Activated CD4-positive, alpha-beta T cell treated with anti-CD3 and anti-CD28 coated beads, Interleukin-2, amount 50 U/mL, for 48 hours (primary cell): Measurements from ENCODE around the gene HOXB5.
A peak's percentile ranks its signal among the peaks of the same experiment; 100 is the strongest.

Experiments
- DNase-seq, 2 experiments: peaks; one replicate each; pipeline ENCODE4 v3.0.0-alpha.2; 2020

Gene HOXB5

DNA sequence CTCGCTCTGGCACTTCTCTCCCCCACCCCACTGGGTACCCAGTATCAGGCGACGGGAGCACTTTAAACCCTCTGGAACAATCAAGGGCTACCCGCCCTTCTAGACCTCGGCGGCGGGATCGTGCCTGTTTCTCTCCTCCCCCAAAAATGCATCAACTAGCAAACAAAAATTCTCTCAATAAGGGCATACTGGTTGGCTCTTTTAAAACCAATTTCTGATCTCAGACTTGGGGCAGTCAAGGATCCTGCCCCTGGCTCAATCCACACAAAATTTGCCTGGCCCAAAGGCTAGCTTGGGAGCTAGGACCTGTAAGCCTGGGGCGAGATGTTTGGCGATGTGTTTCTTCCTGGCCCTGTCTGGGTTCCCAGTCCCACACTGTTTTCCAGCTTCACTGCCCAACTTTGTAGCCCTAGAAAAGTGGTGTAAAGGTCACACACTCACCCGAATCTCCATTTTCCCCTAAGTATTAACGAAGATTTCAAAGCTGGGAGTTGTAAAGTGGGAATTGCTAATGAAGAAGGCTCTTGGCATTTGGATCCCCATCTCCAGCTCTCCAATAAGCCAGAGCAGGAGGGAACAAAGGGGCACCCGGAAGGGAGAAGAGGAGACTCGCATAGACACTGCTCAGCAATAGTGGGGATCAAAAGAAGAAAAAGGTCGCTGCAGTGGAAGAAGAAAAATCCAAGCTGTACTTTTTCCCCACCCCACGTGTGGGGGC, 34.3 kb downstream of the HOXB5 start:
- DNase-seq, result no peak

DNA sequence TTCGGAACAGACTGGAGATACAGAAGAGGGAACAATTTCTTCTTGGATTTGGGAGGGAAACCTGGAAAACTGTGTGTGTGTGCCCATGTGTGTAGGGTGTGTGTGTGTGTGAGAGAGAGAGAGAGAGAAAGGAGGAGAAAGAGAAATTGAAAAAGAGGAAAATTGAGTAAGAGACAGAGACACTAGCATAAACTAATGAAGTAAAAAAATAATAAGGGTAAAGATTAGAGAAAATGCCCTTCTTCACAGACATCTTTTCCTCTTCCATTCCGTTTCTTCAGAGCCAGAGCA, 34.8 kb downstream of the HOXB5 start:
- no peak for DNase-seq

DNA sequence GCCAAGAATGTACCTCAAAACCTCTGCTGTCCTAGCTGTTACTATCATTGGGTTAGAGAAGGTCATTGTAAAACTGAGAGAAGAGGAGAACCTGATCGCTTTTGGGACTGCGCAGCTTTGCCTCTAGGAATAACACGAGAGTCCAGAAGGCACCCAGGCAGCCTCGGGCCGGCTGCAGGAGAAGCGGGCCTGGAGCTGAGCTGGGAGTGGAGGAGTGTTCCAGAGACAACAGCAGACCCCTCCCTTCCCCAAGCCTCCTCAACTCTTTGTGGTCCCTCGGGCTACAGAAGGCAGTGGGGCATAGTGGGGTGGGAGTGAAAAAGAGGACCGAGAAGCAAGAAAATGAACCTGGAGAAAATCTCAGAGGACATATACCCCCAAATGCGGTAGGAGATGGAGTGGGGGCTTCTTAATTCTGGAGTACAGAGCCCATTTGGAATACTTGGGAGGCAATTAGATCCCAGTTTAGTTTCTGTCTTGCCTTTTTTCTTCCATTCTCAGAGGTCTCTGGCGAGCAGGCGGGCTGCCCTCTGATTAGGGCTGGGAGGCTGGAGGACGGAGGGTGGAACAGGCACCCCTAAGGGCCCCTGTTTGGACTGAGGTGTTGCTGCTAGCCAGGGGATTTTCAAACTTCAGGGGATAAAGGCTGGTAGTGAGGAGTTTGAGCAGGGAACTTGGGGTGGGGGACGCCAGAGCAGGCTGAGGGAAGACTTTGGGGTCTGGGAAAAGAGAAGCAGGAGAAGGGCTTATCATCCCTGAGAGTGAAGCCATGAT, 35.3 kb downstream of the HOXB5 start:
- no peak for DNase-seq

DNA sequence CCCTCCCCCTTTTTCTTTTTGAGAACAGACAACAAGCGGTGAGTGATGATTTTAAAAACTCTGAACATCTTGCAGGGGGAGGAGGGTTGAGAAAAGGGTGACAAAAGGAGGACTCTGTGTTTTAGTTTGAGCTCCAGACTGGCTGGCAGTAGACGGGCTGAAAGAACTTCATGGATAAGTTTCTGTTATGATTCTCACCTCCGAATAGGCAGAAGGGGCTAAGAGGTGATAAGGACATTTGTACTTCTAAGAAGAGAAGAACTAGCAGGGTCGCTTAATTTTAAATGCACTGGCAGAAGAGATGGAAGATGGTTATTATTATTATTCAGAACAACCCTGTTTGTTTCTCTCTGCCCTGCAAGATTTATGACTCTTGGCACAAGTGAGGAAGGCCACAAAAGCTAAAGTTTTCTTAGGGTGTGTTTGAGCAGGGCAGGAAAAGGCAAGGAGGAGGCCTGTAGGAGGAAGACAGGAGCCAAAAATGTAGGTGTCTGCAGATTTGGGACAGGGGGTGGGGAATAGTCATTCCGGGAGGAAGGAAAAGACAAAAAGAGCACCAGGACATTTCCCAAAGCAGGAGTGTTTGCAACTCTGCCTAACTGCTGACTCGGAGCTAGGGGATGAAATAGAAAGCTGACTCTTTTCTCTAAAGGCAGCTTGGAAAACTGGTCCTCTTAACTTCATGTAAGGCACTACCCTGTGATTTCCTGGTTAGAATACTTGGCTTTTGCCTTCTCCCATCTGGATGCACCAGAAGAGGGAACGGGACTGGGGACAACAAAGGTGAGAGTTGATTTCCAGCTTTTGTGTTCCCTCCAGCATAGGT, 36.8 kb downstream of the HOXB5 start:
- DNase-seq, result no peak

DNA sequence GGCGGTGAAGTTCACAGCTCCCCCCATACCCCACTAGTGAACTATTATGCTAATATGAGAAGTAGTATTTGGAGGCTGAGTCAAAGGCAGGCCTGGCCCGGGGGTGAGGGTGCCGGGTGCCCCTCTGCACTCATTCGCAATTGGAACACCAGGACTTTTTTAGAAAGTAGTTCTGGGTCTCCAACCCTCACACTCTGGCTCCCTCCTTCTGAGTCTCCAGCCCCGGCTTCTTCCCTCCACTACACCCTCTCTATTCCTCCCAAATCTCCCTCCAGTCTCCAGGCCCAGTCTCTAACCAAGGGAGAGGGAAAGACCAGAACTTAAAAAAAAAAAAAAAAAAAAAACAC, 37.4 kb downstream of the HOXB5 start:
- no peak for DNase-seq

DNA sequence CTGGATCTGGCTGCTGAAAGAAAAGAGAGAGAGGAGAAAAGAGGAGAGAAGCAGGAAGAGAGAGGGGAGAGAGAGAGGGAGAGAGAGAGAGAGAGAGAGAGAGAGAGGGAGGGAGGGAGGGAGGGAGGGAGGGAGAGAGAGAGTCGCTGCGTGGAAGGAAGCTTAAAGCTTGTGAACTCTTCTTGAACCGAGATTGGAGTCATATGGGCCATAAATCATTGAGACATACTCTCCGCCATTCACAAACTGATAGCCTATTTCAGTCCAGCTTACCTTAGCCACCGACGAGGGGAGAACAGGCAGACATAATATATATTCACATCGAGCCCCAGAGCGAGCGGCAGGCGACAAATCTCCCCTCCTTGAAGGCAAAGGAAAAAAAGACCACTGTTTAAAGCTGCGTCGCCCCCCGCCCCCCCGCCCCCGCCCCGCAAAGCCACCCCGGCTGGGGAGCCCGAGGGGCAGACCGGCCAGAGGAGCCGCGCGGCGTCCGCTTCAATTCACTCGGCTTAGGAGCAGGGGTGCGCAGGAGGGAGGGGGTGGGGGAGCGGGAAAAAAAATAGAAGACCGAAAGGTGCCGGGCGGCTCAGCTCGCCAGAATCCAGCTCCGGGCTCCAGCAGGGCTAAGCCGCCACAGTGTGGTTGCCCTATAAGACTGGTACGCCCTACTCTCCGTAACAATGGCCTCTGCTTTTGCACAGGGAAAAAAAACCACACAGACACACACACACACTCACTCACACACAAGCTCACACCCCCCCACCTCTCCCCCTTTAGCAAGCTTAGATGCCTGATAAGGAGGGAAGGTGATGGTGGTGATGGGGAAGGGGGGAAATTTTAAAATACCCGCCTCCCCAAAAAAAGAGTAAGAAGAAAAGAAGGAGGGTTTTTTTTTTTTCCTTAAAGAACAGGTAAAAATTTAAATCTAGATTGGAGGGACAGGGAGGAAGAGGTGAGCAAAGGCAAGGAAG, 38.0 kb downstream of the HOXB5 start:
- no peak for DNase-seq

DNA sequence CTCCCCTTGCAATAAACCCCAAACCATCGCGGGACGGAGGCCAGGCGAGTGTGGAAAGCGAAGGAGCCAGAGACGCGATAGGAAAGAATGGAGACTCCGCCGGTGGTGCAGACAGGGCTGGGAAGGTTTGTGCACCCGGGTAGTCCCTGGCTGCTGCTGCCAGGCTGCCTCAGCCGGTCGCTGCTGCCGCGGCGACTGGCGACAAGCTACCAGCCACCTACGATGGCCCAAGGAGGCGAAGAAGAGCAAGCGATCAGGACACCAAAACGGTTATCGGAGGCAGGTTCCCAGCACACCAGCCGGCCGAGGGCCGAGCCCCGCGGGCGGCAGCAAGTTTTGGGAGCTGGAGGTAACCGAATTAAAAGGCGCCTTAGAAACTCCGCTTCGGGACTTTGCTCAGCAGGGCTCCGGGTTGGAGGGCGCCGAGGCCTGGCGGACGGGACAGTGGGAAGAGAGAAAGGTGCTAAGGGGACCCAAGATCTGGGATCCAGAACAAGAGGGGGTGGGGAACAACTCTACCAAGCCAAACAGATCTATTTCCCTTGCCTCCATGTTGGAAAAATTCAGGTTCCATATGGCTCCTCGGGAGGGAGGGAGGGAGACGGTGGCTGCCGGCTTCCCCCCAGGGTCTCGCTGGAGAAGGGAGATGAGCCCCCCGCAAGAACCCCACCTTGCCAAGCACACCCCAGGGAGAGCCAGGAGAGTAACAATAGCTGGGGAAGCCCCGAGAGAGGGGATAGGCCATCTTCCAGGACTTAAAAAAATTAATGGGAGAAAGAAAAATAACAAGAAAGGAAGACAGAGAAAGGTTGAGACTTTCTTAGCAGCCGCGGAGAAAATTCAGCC, 38.9 kb downstream of the HOXB5 start:
- no peak for DNase-seq

DNA sequence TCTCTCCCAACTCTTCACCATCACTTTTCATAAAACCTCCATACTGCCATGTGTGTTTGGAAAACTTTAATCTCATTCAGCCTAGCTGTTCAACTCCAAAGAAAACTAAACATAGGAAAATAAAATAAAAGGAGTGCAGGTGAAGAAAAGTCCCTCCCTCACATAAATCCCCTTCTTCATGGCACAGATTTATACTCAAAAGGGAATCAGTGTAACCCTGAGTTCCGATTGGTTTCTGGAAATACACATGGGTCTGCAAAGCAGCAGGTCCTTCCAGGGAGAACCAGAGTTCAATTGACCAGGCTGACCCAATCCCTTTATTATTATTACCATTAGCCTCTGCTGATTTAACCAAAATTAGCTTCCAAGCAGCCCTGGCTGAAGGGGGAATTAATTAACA, 39.8 kb downstream of the HOXB5 start:
- no peak for DNase-seq

DNA sequence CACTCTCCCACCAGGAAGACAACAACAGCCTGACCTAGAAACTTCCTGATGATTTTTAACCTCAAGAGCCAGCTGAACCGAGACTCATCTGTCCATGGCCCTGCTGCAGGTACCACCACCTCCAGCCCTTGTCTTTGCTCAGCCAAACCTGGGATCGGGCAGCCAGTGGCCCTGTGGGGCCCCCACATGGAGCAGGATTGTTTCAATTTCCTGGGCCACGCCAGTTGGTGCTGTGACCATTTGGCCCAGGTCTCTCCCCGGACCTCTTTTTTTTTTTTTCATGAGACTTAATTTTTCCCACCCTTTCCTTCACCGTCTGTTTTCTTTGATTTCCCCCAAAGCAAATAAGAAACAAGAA, 40.4 kb downstream of the HOXB5 start:
- DNase-seq, result no peak

DNA sequence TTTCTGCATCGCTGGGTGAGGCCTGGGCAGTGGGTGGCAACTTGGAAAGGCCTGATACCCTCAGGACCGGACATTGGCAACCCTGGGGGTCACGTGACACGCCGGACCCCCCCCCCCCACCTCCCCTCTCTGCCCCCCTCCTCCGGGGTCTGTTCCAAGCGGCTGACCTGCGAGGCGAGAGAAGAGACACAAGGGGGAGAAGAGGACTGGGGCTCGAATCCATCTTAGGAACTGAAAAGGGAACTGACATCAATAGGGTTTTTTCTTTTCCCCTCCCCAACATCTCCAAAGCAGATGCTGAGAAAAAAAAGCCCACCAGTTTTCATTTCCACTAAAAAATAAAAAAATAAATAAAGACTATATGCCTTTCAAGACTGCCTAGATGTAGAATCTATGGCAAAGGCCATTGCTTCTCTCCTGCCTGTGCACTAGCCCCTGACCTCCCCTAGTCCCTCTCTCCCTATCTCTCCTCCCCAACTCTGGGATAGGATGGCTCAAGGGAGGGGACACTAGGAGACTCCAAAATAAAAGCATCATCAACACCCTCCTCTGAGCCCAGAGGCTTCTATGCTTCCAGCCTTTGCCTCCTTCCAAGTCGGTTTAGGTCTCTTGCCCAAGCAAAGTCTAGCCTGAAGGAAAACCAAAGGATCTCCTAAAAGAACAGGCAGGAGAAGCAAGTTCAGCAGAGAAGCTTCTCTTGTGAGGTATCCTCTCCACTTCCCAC, 41.0 kb downstream of the HOXB5 start:
- no peak for DNase-seq

DNA sequence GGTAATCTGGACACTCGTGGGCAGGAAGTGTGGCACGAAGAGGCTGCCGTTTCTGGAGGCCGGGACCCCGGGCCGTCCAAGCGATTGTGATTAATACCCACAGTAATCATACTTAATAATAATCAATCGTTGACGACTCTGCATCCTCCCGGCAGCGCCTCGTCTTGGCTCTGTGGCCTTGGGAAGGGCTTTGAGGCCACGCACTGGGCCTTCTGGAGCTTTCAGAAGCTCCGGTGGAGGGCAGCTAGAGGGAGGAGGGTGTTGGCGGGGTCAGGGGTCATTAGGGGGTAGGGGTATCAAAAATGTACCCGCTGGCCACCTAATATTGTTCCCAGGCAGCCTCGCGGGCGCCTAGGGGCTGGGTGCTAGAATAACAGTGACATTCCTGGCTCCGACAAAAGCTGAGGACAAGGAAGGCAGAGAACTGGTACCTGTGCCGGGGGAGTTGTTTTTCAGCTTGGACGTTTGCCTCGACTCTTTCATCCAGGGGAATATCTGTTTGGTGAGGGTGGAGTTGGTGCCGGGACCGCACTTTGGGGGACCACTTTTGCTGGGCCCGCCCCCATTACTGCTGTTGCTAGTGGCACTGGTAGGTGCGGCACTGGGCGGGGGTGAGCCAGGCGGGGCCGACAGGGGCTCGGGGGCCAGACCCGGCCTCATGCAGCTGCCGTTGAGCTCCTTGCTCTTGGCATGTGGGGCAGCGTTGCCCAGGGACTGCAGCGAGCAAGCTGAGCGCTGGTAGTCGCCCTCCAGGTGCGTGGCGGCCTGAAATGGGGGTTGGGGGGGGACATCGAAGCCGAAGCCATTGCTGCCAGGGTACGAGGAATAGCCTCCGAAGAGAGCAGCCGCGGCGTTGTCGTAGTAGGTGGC, 41.7 kb downstream of the HOXB5 start:
- DNase-seq, result no peak

DNA sequence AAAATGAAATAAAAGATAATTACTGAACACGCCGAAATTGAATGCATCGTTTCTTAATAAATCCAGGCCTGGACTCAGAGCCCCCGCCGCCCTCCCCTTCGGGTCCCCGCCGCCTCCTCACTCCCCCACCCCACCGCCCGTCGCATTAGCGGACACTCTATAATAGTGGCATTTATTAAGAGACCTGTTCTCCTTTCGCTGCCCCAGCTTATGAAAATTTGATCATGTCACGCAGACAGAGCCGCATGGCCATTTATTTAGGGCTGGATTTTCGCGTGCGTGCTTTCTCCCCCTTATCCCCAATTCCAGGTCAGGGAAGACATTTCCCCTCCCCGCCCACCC, 42.4 kb downstream of the HOXB5 start:
- no peak for DNase-seq

DNA sequence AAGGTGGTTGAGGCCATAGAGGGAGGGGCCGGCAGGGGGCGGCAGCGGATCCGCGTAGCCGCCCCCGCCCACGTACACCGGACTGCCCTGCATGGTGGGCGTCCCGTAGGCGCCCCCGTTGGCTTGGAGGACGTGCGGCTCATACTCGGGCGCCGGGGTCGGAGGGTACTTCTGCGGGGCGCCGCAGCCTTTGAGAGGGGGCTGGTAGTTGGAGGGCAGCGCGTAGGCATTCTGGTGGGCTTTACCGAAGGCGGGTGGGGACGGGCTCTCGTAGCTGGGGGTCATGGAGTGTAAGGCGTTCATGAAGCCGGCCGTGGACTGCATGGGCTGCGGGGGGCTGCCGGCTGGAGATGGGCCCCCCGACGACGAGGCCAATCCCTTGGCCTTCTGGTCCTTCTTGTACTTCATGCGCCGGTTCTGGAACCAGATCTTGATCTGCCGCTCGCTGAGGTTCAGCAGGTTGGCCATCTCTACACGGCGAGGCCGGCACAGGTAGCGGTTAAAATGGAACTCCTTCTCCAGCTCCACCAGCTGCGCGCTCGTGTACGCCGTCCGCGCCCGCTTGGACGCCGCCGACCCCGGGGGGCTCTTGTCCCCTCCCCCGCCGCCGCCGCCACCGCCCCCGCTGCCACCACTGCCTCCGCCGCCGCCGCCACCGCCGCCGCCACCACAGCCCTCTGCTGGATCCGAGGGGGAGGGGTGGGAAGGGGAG, 42.9 kb downstream of the HOXB5 start:
- DNase-seq, result no peak

DNA sequence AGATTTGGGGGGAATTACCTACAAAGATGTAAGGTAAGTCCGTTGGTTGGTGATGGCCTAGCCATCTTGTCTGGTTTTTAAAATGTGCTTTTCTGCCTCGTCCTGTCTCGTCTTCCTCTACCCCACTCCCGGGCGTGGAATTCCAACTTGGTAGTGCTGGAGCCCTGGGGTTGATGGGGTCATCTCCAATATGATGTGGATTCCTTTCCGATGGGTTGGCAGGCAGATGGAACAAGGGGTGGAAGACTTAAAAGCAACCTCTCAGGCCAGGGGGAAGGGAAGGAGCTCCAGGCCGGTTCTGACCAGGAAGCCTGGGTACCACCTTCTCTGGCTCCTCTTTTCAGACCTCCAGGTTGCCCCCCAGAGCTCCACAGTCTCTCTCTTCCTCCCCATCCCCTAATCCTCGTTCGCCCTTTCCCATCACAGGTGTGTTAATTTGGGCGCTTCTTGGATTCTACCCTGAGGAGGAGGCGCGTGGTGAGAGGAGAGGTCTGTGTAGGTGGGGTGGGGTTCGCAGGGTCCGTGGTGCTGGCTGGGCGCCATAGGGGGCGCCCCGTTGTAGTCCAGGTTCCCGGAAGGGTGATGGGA, 43.6 kb downstream of the HOXB5 start:
- DNase-seq, result no peak

DNA sequence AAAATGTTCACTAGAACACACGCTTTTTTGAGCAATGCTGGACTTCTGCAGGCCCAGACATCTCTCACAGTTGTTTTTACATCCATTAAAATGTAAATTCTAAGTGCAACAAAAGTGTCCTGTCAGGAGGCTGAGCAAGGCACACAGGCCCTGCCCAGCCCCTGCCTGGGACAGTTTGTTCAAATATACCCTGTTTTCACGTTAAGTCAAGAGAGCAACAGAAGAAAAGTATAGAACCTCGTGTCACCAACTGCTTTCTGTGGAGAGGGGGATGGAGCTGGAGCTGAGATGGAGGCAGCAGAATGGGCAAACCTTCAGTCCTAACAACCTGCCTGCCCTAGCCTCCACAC, 44.3 kb downstream of the HOXB5 start:
- no peak for DNase-seq

DNA sequence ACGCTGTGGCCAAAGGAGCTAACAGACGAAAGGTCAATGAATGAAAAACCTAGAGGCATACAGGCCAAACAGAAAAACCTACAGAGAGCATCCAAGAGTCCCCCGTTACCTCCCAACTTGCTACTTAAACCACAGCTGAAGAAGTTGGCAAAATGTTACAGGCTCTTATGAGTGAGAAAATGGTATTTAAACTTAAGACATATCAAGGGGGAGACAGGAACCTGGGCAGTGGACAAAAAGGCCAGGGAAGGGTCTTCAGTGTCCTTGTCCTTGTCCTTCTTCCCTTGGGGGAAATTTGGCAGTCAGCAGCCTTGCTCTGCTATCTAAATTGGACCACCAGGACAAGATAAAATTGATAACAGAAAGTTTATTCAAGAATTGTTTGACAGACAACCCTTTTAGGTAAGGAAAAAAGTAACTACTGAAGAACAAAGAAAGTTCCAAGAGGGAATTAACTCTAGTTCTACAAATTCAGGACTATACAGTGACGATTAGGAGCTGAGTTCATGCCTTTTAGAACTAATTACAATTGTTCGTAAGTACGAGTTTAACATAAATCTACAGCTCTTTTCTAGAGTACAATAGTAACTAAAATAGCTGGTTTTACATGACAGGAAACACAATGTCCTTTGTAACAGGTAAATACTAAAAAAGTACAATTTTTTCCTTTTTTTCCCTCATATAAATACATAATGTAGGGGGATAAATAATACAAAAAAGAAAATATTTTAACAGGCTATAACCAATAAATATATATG, 44.9 kb downstream of the HOXB5 start:
- no peak for DNase-seq

DNA sequence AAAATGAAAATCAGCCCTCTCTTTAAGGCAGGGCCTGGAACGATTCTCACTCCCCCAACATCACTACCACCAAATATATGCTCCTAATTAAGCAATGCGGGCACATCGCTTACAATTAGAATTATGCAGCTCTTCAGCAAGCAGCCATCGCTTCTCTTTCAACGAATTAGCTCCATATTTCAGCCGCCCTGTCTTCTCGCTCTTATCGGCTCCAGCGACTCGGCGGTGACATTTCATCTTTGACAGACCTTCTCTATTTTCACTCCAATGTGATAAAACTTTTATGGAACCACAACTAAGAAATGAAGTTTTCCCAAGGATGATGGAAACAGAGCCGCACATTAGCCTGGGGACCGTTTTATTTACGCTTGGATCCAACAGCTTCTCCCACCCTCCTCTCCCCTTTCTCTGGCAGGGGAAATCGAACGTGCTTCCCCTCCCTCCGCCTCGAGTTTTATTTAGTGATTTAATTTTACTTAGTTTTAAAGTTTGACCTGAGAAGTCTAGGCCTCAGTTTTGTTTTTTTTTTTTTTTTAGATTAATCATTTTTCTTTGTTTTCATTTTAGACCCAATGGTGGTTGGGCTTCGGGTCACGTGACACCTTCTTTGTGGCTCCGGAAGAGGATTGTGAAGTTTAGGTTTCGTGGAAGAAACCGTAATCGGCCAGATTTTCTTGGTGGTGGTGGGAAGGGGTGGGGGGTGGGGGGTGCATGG, 45.6 kb downstream of the HOXB5 start:
- peak in 1 of 2 experiments; percentile 42 for DNase-seq
